H9 (cell line): ENCODE data around the gene MARCKS. TPM values are rescaled to one million over a fixed set of nuclear protein-coding genes. Genes with fewer than 3 reads are reported as not detected.

Source experiments
- DNase-seq: peaks from one replicate; pipeline ENCODE4 v3.0.0-alpha.2; 2017
- H2AFZ ChIP-seq: one replicate; pipeline ENCODE4 v1.6.1; 2013; ENCODE audit warnings: mild to moderate bottlenecking, low read length, control low read depth, moderate library complexity
- H2AK5ac ChIP-seq: 2 replicates; pipeline ENCODE4 v1.6.1; 2013; ENCODE audit warnings: low read length, control low read depth, mixed read lengths; ENCODE audit not compliant: insufficient read length
- H2BK120ac ChIP-seq: one replicate; pipeline ENCODE4 v1.6.1; 2013; ENCODE audit warnings: low read depth, mild to moderate bottlenecking, low read length, control low read depth, inconsistent platforms; ENCODE audit not compliant: poor library complexity, severe bottlenecking
- H2BK12ac ChIP-seq: 2 replicates; pipeline ENCODE4 v1.6.1; 2013; ENCODE audit warnings: low read length, control low read depth, mixed read lengths, low read depth; ENCODE audit not compliant: insufficient read length
- H2BK15ac ChIP-seq: 2 replicates; pipeline ENCODE4 v1.6.1; 2013; ENCODE audit warnings: low read depth, low read length, control low read depth
- H2BK20ac ChIP-seq: one replicate; pipeline ENCODE4 v1.6.1; 2013; ENCODE audit warnings: low read depth, mild to moderate bottlenecking, low read length, control low read depth, inconsistent platforms; ENCODE audit not compliant: poor library complexity, severe bottlenecking
- H2BK5ac ChIP-seq: 2 replicates; pipeline ENCODE4 v1.6.1; 2013; ENCODE audit warnings: low read length, control low read depth, mixed read lengths; ENCODE audit not compliant: insufficient read length
- H3K14ac ChIP-seq: 2 replicates; pipeline ENCODE4 v1.6.1; 2013; ENCODE audit warnings: low read length, control low read depth; ENCODE audit not compliant: insufficient read depth
- H3K18ac ChIP-seq: 2 replicates; pipeline ENCODE4 v1.6.1; 2013; ENCODE audit warnings: low read depth, mild to moderate bottlenecking, mixed read lengths, low read length, control low read depth; ENCODE audit not compliant: insufficient read length
- H3K23ac ChIP-seq: 2 replicates; pipeline ENCODE4 v1.6.1; 2013; ENCODE audit warnings: low read length, control low read depth, mixed read lengths, low read depth; ENCODE audit not compliant: insufficient read length
- H3K23me2 ChIP-seq: 2 replicates; pipeline ENCODE4 v1.6.1; 2013; ENCODE audit warnings: low read depth, mild to moderate bottlenecking, mixed read lengths, low read length, control low read depth; ENCODE audit not compliant: insufficient read length, poor library complexity, severe bottlenecking
- H3K27ac ChIP-seq: 2 replicates; pipeline ENCODE4 v1.5.1; 2013; ENCODE audit warnings: low read length, control low read depth, mixed read lengths, low read depth; ENCODE audit not compliant: insufficient read length
- H3K27me3 ChIP-seq: 2 replicates; pipeline ENCODE4 v1.6.1; 2013; ENCODE audit warnings: low read length, control low read depth, inconsistent platforms; ENCODE audit not compliant: insufficient read depth
- H3K4ac ChIP-seq: 2 replicates; pipeline ENCODE4 v1.6.1; 2013; ENCODE audit warnings: low read depth, mild to moderate bottlenecking, control low read depth, inconsistent platforms, low read length, moderate library complexity
- H3K4me1 ChIP-seq: 2 replicates; pipeline ENCODE4 v1.6.1; 2013; ENCODE audit warnings: low read length, control low read depth, inconsistent platforms; ENCODE audit not compliant: insufficient read depth
- H3K4me2 ChIP-seq: 2 replicates; pipeline ENCODE4 v1.6.1; 2013; ENCODE audit warnings: low read length, control low read depth, mixed read lengths; ENCODE audit not compliant: insufficient read length, insufficient read depth
- H3K56ac ChIP-seq: 2 replicates; pipeline ENCODE4 v1.6.1; 2013; ENCODE audit warnings: low read depth, mild to moderate bottlenecking, mixed read lengths, low read length, control low read depth; ENCODE audit not compliant: insufficient read length
- H3K79me1 ChIP-seq: 2 replicates; pipeline ENCODE4 v1.6.1; 2013; ENCODE audit warnings: low read depth, mild to moderate bottlenecking, moderate library complexity, low read length, control low read depth, inconsistent platforms; ENCODE audit not compliant: insufficient read depth, poor library complexity, severe bottlenecking
- H3K79me2 ChIP-seq: 2 replicates; pipeline ENCODE4 v1.6.1; 2013; ENCODE audit warnings: low read length, control low read depth, inconsistent platforms; ENCODE audit not compliant: insufficient read depth
- H3K9ac ChIP-seq: 2 replicates; pipeline ENCODE4 v1.6.1; 2013; ENCODE audit warnings: low read length, control low read depth, mixed read lengths; ENCODE audit not compliant: insufficient read length; ENCODE audit errors: extremely low read depth
- H3K9me3 ChIP-seq: one replicate; pipeline ENCODE4 v1.6.1; 2013; ENCODE audit warnings: low read depth, low read length, inconsistent platforms; ENCODE audit not compliant: control insufficient read depth
- H3T11ph ChIP-seq: one replicate; pipeline ENCODE4 v1.6.1; 2013; ENCODE audit warnings: mild to moderate bottlenecking, low read length, control low read depth, inconsistent platforms
- H4K20me1 ChIP-seq: one replicate; pipeline ENCODE4 v1.6.1; 2013; ENCODE audit not compliant: control insufficient read depth, insufficient read length, insufficient read depth
- H4K5ac ChIP-seq: 2 replicates; pipeline ENCODE4 v1.6.1; 2013; ENCODE audit warnings: low read depth, mild to moderate bottlenecking, mixed read lengths, low read length, control low read depth; ENCODE audit not compliant: insufficient read length
- H4K8ac ChIP-seq: replicated peaks from 2 replicates; pipeline ENCODE4 v1.6.1; 2013; ENCODE audit warnings: low read length, control low read depth, mixed read lengths, low read depth; ENCODE audit not compliant: insufficient read length
- H4K91ac ChIP-seq: 2 replicates; pipeline ENCODE4 v1.6.1; 2013; ENCODE audit warnings: low read depth, mild to moderate bottlenecking, moderate library complexity, mixed read lengths, low read length, control low read depth; ENCODE audit not compliant: insufficient read length
- H3K27ac Mint-ChIP-seq, 3 experiments: 2 replicates in 2 of 3; 3 replicates in 1 of 3; pipeline ENCODE4 v1.8.0; 2020 to 2021; ENCODE audit warnings: mixed read lengths in 3 of 3, mild to moderate bottlenecking in 1 of 3, moderate library complexity in 1 of 3
- H3K27me3 Mint-ChIP-seq: 2 replicates; pipeline ENCODE4 v1.8.0; 2021; ENCODE audit warnings: low read depth, mild to moderate bottlenecking, moderate library complexity, mixed read lengths
- H3K36me3 Mint-ChIP-seq, 3 experiments: 2 replicates in 2 of 3; 3 replicates in 1 of 3; pipeline ENCODE4 v1.8.0; 2020 to 2021; ENCODE audit warnings: low read depth in 3 of 3, mixed read lengths in 3 of 3; ENCODE audit not compliant: insufficient read depth in 1 of 3
- H3K4me1 Mint-ChIP-seq, 2 experiments: 2 replicates each; pipeline ENCODE4 v1.8.0; 2020; ENCODE audit warnings: mixed read lengths in 2 of 2
- H3K4me3 Mint-ChIP-seq, 2 experiments: 2 replicates in 1 of 2; 3 replicates in 1 of 2; pipeline ENCODE4 v1.8.0; 2020 to 2021; ENCODE audit warnings: mild to moderate bottlenecking in 2 of 2, mixed read lengths in 2 of 2, moderate library complexity in 1 of 2
- H3K9me3 Mint-ChIP-seq, 2 experiments: 2 replicates in 1 of 2; 3 replicates in 1 of 2; pipeline ENCODE4 v1.8.0; 2020; ENCODE audit warnings: mild to moderate bottlenecking in 2 of 2, mixed read lengths in 2 of 2, moderate library complexity in 1 of 2
- CTCF ChIP-seq: fragments of 200-600 bp; sonication (generic); conservative IDR thresholded peaks from 3 replicates; pipeline ENCODE4 v1.8.0; 2021; ENCODE audit warnings: antibody characterized with exemption, mild to moderate bottlenecking
- WGBS: extraction: QIAGEN DNeasy Blood & Tissue Kit; methylation state at CpG from one replicate; pipeline ENCODE4 v1.1.7; 2013; ENCODE audit warnings: missing lambda C conversion rate, low lambda C conversion rate, mixed read lengths; ENCODE audit not compliant: insufficient read length; ENCODE audit errors: extremely low coverage; 5-methylcytosine and 5-hydroxymethylcytosine counted together
- total RNA-seq: library from RNA; stranded (reverse); gene quantifications from 2 replicates; pipeline ENCODE4 v1.2.1, GENCODE V29; 2021

The MARCKS gene
- total RNA-seq, 1 experiment from 2014 or later: 164 TPM

- Histone ChIP-seq H3K79me2 (no peaks in the 10 kb centered on the region), H3K23me2 (no peaks in the 10 kb centered on the region), H4K8ac (no peak overlapping the region), H3K23ac (no peak overlapping the region), H3T11ph (no peak overlapping the region), H3K18ac (no peak overlapping the region), H3K4me1 (no peaks in the 10 kb centered on the region), H2AK5ac (no peak overlapping the region), H3K4me2 (no peak overlapping the region), H4K5ac (no peak overlapping the region), H2BK120ac (no peak overlapping the region), H3K27me3 (no peaks in the 10 kb centered on the region), H3K9me3 (no peaks in the 10 kb centered on the region), H2AFZ (no peak overlapping the region), H2BK20ac (no peak overlapping the region), H3K14ac (no peak overlapping the region), H2BK12ac (no peak overlapping the region), H4K91ac (no peak overlapping the region), H2BK15ac (no peak overlapping the region), H2BK5ac (no peak overlapping the region), H3K56ac (no peak overlapping the region), H3K4ac (no peak overlapping the region), H4K20me1 (no peaks in the 10 kb centered on the region), H3K27ac (no peak overlapping the region), H3K79me1 (no peaks in the 10 kb centered on the region), H3K9ac (no peak overlapping the region)
- peaks cover 0 to 4% (median 0%) of the 10 kb centered on the region in 3 experiments; a peak in 2 of 7 replicates for H3K36me3 Mint-ChIP-seq
- peaks cover 12 to 14% of the 10 kb centered on the region in 2 experiments for H3K4me1 Mint-ChIP-seq
- H3K27me3 Mint-ChIP-seq: peaks cover 3% of the 10 kb centered on the region; the same call in 1 of the 2 replicates
- TF ChIP-seq CTCF: no peak
- no peak overlapping the region for H3K27ac Mint-ChIP-seq
- no peak for DNase-seq
- whole genome bisulfite sequencing: no CpG with 5 or more reads among the region's 6 CpGs
- no peak overlapping the region for H3K4me3 Mint-ChIP-seq
- H3K9me3 Mint-ChIP-seq: peaks cover 9 to 22% of the 10 kb centered on the region in 2 experiments
These were observed 37.8 kb downstream of the MARCKS start for GRCh38 chr6:113894712-113895674.
